ENCODE data around the gene GTSE1.
"Not testable (repeated sequence)": the region's sequence is repeated elsewhere in the genome, so short reads cannot be mapped to it uniquely, and the experiment has no call there.

Gene GTSE1, protein sequence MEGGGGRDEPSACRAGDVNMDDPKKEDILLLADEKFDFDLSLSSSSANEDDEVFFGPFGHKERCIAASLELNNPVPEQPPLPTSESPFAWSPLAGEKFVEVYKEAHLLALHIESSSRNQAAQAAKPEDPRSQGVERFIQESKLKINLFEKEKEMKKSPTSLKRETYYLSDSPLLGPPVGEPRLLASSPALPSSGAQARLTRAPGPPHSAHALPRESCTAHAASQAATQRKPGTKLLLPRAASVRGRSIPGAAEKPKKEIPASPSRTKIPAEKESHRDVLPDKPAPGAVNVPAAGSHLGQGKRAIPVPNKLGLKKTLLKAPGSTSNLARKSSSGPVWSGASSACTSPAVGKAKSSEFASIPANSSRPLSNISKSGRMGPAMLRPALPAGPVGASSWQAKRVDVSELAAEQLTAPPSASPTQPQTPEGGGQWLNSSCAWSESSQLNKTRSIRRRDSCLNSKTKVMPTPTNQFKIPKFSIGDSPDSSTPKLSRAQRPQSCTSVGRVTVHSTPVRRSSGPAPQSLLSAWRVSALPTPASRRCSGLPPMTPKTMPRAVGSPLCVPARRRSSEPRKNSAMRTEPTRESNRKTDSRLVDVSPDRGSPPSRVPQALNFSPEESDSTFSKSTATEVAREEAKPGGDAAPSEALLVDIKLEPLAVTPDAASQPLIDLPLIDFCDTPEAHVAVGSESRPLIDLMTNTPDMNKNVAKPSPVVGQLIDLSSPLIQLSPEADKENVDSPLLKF

DNA sequence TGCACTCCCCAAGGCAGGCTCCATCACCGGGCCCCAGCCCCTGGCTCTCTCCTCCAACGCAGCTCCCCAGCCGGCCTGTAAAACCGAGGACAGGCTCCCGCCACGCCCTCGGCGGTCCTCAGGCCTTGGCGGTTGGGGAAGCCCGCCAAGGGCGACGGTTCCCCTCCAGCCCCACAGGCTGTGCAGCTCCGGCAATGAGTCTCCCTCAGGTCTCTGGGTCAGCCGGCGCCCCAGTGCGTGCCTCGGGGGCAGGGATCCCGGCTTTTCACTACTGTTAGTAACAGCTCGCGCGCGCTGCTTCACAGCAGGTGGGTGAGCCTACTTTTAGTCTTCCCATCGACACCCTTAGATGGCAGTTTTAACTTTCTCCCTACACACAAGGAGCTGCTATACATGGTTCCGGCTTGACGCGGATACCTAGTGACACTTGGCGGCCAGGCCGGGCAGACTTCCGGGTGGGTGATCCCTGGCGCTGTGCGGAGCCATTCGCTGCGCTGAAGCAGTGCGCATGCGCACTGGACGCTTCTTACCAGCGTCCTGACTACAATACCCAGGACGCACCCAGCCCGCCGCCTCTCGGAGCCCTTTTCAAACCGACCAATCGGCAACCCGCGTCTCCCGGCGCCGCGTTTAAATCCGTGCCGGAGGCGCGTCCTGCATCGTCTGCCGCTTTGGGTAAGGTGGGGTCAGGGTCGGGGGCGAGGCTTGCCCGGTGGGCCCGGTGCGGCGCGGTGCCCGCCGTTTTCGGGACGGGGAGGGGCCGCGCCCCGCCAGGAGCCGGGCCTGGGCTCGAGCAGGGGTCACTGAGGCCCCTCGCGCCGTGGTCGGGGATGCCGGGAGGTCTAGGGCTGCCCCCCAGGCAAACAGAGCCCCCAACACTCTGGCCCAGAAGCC lies at the start of gene GTSE1:
Gene GTSE1 (plus strand): TSS at position 614 of the 894 bp plus-strand sequence. CDS start 531 bp downstream, outside the sequence.
- peak; percentile 99 for DNase-seq

DNA sequence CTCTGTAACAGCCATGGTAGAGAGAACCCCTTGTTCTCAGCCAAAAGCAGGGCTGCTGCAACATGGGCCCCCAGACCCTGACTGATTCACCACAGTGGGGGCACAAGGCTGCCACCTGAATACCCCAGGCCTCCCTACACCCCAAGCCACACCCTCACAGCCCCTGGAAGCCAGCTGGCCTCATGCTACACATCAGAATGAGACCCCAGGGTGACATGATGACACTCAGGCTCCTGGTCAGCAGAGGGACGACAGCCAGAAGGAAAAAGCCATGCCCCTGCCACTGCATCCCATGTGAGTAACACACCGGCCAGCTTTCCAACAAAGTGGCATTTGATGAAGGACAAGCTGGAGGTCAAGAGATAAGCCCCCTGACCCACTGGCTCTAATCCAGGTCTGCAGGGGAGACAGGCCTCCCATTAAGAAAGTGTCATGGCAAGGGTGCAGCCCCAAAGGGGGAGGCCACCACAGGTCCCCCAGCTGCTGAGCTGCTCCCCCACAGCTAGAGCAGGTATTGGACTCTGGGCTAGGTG lies 49.2 kb upstream of the GTSE1 start:
- DNase-seq = no peak

- peak; percentile 95 for DNase-seq
Measured at GRCh38 chr22:46250035-46250782, 46.5 kb upstream of the GTSE1 start, which contains the start of gene CDPF1. Gene CDPF1 (minus strand): TSS chr22:46250293. CDS start chr22:46248284, 2,009 bp downstream.

GRCh38 chr22:46250783-46251125 lies 45.9 kb upstream of the GTSE1 start:
- DNase-seq = no peak

DNA sequence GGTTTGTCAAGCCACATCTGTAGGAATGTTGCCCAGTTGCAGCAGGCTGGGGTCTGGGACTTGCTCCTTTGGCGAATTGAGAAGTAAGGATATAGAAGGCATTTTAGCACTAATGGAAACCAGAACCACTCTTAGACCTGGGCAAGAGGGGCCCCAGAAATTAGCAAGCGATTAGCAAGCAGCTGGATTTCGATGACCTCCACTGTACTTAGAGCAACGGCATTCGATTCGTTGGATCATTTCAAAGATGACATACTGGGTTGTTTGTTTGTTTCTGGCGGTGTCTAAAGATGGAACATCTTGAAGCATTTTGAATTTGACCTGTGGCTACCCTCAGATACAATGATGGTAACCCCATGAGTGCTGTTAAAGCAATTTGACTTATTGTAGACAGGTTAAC lies 45.4 kb upstream of the GTSE1 start:
- no peak for DNase-seq

- DNase-seq = peak; percentile 80
Measured at GRCh38 chr22:46251816-46252380, 44.8 kb upstream of the GTSE1 start.

DNA sequence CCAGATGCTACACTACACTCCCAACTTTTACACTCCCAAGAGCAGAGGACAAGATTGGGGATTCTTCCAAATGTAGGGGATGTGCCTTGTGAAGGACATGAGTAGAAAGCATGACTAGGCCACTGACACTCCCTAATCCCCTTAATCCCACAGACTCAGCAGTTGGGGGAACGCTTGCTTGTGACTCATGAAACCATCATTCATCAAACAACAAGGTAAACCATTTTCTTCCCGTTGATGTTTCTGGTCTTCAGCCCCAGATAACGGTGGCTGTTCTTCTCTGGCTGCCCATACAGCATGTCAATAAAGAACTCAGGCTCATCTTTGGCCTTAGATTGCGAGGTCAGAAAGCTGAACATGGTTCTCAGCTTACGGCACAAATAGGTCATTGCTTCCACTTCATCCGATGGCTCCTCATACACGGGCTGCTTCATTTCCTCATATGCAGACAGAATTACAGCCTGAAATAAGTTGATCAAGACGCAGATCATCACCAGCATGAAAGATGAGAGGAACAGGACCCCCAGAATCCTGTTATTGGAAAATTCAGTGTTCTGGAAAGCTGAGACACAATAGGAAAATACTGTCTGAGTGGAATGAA lies 40.2 kb upstream of the GTSE1 start:
- DNase-seq = no peak

DNA sequence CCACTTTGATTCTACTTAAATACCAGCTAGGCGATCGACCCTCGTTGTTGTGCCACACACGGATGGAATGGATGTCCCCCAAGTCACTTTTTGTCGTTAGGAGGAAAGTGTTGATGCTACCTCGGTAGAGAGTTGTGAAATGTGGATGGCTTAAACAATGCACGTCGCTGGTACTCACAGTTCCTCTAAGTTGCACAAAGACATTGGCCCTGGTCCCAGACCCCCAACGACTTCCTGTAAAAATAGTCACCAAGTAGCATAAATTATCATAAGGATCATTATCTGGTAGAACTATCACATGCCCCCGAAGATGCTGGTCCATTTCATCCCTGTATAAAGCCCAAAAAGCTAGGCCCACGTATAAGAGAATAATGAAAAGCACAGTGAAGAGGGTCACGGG lies 37.3 kb upstream of the GTSE1 start:
- DNase-seq = no peak

DNA sequence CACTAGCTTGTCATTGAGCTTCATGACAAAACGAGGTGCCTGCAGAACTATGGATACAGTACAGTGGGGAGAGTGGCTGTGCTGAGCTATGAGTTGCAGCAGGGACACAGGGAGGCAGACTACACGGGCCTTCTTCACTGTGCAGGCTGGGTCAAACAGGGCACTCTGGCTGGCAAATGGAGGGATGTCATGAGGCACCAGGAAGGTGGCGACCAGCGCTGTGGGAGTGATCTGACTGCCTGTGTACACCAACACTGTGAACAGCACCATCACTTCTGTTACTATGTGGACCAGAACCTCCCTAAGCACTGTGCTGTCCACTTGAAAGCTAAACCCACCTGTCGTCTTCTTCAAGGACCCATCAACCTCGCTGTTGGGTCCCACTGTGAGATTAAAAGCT lies 36.6 kb upstream of the GTSE1 start:
- DNase-seq = no peak

DNA sequence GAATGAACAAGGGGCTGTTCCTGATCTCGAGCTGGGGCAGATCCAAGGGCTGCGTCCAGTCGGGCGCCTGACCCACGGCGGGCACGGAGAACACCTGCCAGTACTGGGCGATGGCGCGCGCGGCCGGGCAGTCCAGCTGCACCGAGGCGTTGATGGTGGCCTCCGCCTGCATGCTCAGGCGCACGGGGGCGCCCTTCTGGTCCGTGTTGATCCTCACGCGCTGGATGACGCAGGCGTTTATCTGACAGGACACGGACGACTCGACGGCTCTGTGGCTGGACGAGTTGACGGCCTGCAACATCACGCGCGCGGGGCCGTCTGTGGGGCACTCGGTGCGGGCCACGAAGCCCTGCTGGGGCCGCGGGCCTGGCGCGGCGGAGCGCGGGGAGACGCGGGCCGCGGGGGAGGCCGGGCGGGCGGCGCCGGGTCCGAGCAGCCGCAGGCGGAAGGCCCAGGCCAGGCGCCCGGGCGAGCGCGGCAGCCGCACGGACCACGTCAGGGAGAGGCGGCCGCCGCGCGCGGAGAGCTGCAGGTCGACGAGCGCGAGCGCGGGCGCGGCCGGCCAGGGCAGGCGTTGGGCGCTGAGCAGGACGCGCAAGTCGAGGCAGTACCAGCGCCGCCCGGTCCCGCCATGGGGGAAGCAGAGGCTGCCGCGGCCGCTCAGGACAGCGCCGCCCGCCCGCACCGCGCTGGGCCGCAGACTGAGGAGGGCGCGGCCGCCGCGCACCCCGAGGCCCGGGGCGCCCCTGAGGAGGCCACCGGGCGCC lies 34.0 kb upstream of the GTSE1 start:
- peak; percentile 36 for DNase-seq

GRCh38 chr22:46263216-46263590 lies 33.5 kb upstream of the GTSE1 start, which contains the start of gene PKDREJ:
Gene PKDREJ (minus strand): TSS chr22:46263343. CDS start chr22:46263322, 21 bp downstream.
- DNase-seq = no peak

DNA sequence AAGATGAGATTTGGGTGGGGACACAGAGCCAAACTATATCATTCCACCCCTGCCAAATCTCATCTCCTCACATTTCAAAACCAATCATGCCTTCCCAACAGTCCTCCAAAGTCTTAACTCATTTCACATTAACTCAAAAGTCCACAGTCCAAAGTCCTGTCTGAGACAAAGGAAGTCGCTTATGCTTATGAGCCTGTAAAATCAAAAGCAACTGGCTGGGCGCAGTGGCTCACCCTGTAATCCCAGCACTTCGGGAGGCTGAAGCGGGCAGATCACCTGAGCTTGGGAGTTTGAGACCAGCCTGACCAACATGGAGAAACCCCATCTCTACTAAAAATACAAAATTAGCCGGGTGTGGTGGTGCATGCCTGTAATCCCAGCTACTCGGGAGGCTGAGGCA lies 32.1 kb upstream of the GTSE1 start:
- DNase-seq = not testable (repeated sequence)

DNA sequence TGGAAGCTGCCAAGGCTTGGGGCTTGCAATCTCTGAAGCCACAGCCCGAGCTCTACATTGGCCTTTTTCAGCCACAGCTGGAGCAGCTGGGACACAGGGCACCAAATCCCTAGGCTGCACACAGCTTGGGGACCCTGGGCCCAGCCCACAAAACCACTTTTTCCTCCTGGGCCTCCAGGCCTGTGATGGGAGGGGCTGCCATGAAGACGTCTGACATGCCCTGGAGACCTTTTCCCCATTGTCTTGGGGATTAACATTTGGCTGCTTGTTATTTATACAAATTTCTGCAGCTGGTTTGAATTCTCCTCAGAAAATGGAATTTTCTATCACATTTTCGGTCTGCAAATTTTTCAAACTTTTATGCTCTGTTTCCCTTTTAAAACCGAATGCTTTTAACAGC lies 31.0 kb upstream of the GTSE1 start:
- not testable (repeated sequence) for DNase-seq

DNA sequence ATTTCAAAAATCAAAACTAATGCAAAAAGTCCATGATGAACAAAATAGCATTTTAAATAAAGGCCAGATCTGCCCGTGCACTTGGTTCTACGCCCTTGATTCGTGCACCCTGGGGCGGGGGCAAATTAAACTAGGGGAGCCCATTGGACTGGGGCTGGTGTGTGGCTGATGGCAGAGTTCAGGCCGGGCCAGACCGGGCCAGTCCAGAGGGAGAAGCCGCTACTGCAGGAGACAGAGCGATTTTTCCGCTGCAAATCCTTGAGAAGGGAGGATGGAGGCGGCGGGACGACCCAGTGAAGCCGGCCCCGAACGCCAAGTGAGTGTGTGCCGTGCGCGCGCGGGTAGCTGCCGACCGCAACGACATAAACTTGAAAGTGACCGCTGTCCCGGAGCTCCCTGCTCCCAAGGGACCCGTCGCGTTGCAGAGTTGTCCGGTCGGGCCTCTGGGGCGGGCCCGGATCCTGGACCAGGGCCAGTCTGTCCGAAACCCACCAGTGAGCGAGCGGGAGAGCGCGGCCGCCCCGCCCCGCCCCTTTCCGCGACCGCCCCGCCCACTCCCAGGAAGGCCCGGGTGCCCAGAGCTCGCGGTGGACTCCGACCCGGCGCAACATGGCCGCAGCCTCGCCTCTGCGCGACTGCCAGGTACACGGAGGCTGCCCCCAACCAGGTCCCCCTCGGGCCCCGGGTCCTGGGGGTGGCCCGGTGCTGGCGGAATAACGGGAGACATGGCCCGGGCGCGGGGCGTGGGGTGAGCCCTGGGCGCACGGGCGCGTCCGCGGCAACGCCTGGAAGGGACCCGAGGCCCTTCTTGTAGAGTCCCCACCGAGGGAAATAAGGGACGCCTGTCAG lies 29.0 kb upstream of the GTSE1 start, which contains the start of gene TTC38:
Gene TTC38 (plus strand): TSS at position 578 of the 849 bp plus-strand sequence. CDS start 32 bp downstream, at position 610.
- DNase-seq = peak; percentile 65

DNA sequence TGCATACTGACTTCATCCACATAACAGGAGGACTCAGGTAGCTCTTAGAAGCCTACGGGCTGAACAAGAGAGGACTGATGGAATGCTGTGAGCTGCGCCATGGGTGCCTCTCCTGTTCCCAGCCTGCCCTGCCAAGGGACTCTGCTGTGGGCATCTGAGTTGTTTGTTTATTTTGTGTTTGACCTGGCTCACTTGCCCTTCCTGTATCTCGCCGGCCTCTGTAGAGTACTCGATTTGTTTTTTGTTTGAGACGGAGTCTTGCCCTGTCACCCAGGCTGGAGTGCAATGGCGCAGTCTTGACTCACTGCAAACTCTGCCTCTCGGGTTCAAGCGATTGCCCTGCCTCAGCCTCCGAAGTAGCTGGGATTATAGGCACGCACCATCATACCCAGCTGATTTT lies 27.1 kb upstream of the GTSE1 start:
- no peak for DNase-seq

GRCh38 chr22:46272196-46272595 lies 24.5 kb upstream of the GTSE1 start:
- DNase-seq = no peak

DNA sequence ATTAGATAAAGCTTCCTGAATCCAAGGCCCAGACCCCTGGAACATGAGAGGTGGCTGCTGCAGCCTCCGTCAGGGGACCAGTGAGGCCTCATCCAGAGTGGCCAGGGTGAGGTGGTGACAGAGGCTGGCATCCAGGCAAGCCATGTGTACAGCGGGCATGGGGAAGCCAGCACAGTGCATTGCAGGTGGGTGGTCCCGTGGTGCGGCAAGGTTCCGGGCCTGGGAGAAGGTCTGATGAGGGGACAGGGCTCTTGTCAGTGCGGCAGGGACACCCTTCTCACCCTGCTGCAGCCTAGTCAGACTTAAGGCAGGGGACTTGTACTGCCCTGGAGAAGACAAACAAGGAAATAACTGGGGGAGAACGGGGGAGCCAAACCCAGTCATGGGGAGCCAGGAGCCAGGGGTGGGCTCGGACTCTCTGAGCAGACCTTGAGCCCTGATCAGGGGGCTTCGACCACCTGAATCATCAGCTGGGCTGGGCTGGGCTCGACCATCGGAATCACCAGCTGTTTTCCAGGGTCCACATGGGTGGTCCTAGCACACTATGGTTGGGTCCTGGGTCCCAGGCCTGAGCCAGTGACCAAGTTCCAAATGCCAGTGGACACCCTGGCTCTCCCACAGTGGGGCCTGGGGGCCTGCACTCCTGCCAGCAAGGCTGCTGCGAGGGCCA lies 23.8 kb upstream of the GTSE1 start:
- no peak for DNase-seq

DNA sequence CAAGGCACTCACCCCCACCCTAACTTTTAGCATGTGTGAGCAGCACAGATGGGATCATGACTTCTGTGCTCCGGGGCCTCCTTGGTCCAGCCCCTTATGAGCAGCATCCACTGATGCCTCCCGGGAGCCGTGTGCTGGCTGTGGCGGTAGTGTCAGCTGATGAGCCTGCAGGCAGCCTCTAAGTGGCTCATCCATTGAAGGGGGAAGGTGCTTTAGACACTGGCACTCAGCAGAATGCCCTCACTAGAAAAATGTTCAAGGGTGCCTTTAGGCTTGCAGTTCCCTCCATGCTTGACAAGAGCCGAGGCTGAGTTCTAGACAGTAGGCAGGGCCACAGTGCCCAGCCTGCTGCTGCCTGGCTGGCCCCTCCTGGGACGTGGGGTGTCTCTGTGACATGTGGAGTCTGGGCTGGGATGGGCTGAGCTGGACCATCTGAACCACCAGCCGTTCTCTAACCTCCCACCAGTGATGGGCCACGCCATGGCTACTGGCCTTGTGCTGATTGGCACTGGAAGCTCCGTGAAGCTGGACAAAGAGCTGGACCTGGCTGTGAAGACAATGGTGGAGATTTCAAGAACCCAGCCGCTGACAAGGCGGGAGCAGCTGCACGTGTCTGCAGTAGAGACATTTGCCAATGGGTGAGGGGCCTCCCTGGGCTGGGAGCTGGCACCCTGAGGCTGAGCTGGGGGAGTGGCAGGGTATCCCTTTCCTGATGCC lies 23.1 kb upstream of the GTSE1 start:
- DNase-seq = no peak

All from activated CD4-positive, alpha-beta T cell treated with anti-CD3 and anti-CD28 coated beads, Interleukin-10, Interleukin-2, amounts not matched to agents 100 ng/mL and 50 ng/mL, durations not matched to agents 16 hours and 8 hours (primary cell).